Measurements from ENCODE around the gene NFATC2.

- no peak for TF ChIP-seq BHLHE40 (IDR thresholded peaks at IDR 0.05; ENCODE audit: borderline replicate concordance)
- TF ChIP-seq FOXM1 (IDR thresholded peaks at IDR 0.05; ENCODE audit: borderline replicate concordance) = no peak
- TF ChIP-seq, protein P1, sequence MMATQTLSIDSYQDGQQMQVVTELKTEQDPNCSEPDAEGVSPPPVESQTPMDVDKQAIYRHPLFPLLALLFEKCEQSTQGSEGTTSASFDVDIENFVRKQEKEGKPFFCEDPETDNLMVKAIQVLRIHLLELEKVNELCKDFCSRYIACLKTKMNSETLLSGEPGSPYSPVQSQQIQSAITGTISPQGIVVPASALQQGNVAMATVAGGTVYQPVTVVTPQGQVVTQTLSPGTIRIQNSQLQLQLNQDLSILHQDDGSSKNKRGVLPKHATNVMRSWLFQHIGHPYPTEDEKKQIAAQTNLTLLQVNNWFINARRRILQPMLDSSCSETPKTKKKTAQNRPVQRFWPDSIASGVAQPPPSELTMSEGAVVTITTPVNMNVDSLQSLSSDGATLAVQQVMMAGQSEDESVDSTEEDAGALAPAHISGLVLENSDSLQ (IDR thresholded peaks at IDR 0.05) = no peak
These were observed 118.7 kb downstream of the NFATC2 start for GRCh38 chr20:51423810-51424209.
